Peyer's patch (tissue), 4 donors: ENCODE results near the gene RALGPS1. TPM values are rescaled to one million over a fixed set of nuclear protein-coding genes. Genes with fewer than 3 reads are reported as not detected.

Experiments used
- DNase-seq, 3 donors: peaks; one replicate each; pipeline ENCODE4 v3.0.0-alpha.2; 2017 to 2019
- H3K27ac ChIP-seq, 4 donors: fragments of 200-600 bp; sonication (generic); one replicate each; pipeline ENCODE4 v1.5.1; 2016 to 2019
- H3K27me3 ChIP-seq, 2 donors: fragments of 200-600 bp; sonication (generic); one replicate each; pipeline ENCODE4 v1.5.1; 2019
- H3K36me3 ChIP-seq, 3 donors: fragments of 200-600 bp; sonication (generic); one replicate each; pipeline ENCODE4 v1.5.1; 2016 to 2019
- H3K4me1 ChIP-seq, 4 donors: fragments of 200-600 bp; sonication (generic); one replicate each; pipeline ENCODE4 v1.5.1; 2016 to 2019
- H3K4me3 ChIP-seq, 4 donors: fragments of 200-600 bp; sonication (generic); 1 replicate in 3 of 4; 2 replicates in 1 of 4; pipeline ENCODE4 v1.5.1; 2016 to 2019; ENCODE audit warnings: mild to moderate bottlenecking in 1 of 4
- H3K9me3 ChIP-seq, 4 donors: fragments of 200-600 bp; sonication (generic); one replicate each; pipeline ENCODE4 v1.5.1; 2016 to 2019; ENCODE audit warnings: mild to moderate bottlenecking in 1 of 4
- POLR2A ChIP-seq, 2 donors: fragments of 450-650 bp; IDR thresholded peaks; one replicate each; pipeline ENCODE4 v1.5.1; 2017; ENCODE audit warnings: antibody characterized with exemption in 2 of 2, mild to moderate bottlenecking in 2 of 2, moderate library complexity in 2 of 2
- total RNA-seq, 4 donors: library from RNA; depleted of rRNA; stranded (reverse); fragments of >200 nt; gene quantifications; one replicate each; pipeline ENCODE4 v1.1.0, GENCODE V29; 2016
- TF ChIP-seq, protein P1 (sequence below), 6 experiments: fragments of 450-650 bp in 4 of 6; fragments of 200-600 bp in 2 of 6; sonication (generic) in 1 of 6; IDR thresholded peaks; one replicate each; pipeline ENCODE4 v1.5.1; 2017 to 2019; ENCODE audit warnings: antibody characterized with exemption in 6 of 6, mild to moderate bottlenecking in 3 of 6, moderate library complexity in 1 of 6

The RALGPS1 gene
- total RNA-seq, 4 donors from 2014 or later = 38.8 to 158 (median 141) TPM

DNA sequence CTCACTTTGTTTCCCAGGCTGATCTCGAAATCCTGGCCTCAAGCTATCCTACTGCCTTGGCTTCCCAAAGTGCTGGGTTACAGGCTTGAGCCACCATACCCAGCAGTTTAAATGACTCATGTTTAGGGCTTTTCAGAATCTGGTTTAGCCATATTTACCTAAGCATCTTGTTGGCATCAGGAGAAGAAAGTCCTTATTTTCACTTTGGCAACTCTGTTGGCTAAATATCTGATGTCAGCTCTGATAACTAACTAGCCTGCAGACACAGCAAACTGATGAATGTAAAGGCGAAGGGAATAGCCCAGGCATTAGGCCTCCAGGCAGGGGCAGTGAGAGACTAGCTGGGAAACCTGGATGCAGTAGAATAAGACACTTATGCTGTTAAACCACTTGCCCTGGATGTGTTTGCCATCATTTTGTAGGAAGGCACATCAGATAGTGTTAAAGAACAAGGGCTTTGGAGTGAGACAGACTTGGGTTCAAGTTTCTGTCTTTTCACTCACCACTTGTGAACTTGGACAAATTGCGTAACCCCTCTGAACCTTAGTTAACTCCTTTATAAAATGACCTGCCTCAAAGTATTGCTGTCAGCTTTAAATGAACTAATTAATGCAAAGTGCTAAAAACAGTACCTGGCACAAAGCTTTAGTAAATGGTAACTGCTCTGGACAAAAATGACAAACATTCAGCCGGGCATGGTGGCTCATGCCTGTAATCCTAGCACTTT is 315.3 kb downstream of the RALGPS1 start:
- H3K4me1 ChIP-seq = peaks cover 0 to 8% (median 3%) of the 10 kb centered on the region in 4 donors
- H3K27me3 ChIP-seq = no peaks in the 10 kb centered on the region
- H3K27ac ChIP-seq = no peak overlapping the region
- no peak for DNase-seq
- no peaks in the 10 kb centered on the region for H3K9me3 ChIP-seq
- no peaks in the 10 kb centered on the region for H3K36me3 ChIP-seq
- no peak for TF ChIP-seq POLR2A (IDR thresholded peaks at IDR 0.05)
- TF ChIP-seq, protein P1, sequence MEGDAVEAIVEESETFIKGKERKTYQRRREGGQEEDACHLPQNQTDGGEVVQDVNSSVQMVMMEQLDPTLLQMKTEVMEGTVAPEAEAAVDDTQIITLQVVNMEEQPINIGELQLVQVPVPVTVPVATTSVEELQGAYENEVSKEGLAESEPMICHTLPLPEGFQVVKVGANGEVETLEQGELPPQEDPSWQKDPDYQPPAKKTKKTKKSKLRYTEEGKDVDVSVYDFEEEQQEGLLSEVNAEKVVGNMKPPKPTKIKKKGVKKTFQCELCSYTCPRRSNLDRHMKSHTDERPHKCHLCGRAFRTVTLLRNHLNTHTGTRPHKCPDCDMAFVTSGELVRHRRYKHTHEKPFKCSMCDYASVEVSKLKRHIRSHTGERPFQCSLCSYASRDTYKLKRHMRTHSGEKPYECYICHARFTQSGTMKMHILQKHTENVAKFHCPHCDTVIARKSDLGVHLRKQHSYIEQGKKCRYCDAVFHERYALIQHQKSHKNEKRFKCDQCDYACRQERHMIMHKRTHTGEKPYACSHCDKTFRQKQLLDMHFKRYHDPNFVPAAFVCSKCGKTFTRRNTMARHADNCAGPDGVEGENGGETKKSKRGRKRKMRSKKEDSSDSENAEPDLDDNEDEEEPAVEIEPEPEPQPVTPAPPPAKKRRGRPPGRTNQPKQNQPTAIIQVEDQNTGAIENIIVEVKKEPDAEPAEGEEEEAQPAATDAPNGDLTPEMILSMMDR (IDR thresholded peaks at IDR 0.05) = no peak
- H3K4me3 ChIP-seq = no peak overlapping the region

DNA sequence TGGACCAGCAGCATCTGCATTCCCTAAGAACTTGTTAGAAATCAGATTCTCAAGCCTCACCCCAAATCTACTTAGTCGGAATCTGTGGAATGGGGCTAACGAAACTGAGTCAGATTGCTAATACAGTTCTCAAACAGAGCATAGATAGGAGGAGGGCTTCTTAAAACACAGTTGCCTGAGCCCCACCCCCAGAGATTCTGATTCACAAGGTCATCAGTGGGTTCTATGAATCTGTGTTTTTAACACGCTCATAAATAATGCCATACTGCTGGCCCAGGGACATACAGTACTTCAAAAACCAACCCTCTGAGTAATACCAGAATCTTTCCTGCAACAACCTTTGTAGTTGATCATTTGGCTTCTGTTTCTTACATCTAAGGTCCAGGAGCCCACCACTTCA is 317.1 kb downstream of the RALGPS1 start:
- Histone ChIP-seq H3K36me3 (no peaks in the 10 kb centered on the region), H3K27me3 (no peaks in the 10 kb centered on the region), H3K4me1 (no peaks in the 10 kb centered on the region), H3K9me3 (no peaks in the 10 kb centered on the region), H3K27ac (no peak overlapping the region), H3K4me3 (no peak overlapping the region)
- no peak for DNase-seq
- TF ChIP-seq, protein P1 (IDR thresholded peaks at IDR 0.05) = no peak
- no peak for TF ChIP-seq POLR2A (IDR thresholded peaks at IDR 0.05)

DNA sequence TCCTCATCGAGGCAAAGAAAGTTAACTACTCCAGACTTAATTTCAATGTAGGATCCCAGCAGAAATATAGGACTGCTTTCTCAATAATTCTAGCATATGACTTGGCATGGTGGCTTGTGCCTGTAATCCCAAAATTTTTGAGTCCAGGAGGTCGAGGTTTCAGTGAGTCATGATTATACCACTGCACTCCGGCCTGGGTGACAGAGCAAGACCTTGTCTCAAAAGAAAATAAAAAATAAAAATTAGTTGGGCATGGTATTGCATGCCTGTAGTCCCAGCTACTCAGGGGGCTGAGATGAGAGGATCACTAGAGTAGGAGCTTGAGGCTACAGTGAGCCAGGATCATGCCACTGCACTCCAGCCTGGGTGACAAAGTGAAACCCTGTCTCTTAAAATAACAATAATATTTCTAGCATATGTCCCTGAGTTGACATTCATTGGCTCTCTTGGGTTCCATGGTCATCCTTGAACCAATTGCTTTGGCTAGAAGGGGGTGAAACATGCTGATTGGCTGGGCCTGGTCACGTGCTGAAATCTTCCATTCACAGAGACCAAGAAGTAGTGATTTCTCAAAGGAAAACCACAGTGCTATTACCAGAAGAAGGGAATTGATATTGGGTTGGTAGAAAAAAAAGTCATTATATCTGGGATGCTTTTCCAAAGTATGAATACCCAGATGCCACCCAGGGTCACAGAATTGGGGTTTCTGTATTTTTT is 318.4 kb downstream of the RALGPS1 start:
- no peak overlapping the region for H3K27ac ChIP-seq

DNA sequence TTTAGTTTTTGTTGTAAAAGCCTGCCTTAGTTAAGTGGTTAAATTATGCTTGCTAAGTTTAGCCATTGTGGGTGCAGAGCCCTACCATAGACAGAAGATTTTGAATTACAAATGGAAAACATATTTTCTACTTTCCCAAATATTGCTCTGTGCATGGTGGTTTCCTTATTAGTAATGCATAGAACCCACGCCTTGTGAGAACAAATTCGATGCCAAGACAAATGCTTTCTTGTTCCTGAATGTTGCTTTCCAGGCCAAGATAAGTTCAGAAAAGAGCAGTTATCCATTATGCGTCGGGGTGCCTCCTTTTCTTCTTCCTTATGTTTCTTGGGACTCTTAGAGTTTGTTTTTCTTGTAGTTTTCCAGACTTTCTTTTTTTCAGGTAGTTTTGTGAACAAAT is 319.0 kb downstream of the RALGPS1 start:
- no peaks in the 10 kb centered on the region for H3K27me3 ChIP-seq
- no peaks in the 10 kb centered on the region for H3K36me3 ChIP-seq
- no peaks in the 10 kb centered on the region for H3K4me1 ChIP-seq
- H3K27ac ChIP-seq = no peak overlapping the region
- no peak for DNase-seq
- TF ChIP-seq, protein P1 (IDR thresholded peaks at IDR 0.05) = no peak
- no peak for TF ChIP-seq POLR2A (IDR thresholded peaks at IDR 0.05)
- no peaks in the 10 kb centered on the region for H3K9me3 ChIP-seq
- H3K4me3 ChIP-seq = no peak overlapping the region

More for the DNA sequence above, 318.4 kb downstream of the RALGPS1 start:
- no peaks in the 10 kb centered on the region for H3K9me3 ChIP-seq
- DNase-seq = no peak
- TF ChIP-seq, protein P1 (IDR thresholded peaks at IDR 0.05) = no peak
- TF ChIP-seq POLR2A (IDR thresholded peaks at IDR 0.05) = no peak
- H3K4me1 ChIP-seq = no peaks in the 10 kb centered on the region
- H3K4me3 ChIP-seq = no peak overlapping the region
- H3K36me3 ChIP-seq = no peaks in the 10 kb centered on the region
- H3K27me3 ChIP-seq = no peaks in the 10 kb centered on the region

DNA sequence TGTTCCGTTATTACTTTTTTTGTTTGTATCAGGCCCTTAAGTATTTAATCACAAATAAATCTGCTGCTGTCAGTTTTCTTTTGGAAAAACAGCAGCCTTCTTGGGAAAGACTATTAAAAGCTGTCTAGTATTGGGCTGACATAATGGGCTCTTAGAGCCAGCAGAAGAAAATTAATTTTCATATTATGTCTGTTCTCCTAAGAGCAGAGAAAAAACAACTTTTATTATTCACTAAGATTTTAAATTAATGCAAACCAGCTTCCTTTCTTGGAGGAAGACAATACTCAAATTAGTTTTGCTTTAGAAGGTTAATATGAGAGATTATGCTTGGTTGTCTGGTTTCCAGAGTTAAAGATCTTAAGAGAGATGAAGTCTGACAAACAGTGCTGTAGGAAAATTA is 319.4 kb downstream of the RALGPS1 start:
- no peaks in the 10 kb centered on the region for H3K36me3 ChIP-seq
- H3K4me1 ChIP-seq = no peaks in the 10 kb centered on the region
- DNase-seq = no peak
- no peaks in the 10 kb centered on the region for H3K27me3 ChIP-seq
- no peaks in the 10 kb centered on the region for H3K9me3 ChIP-seq
- H3K27ac ChIP-seq = no peak overlapping the region
- H3K4me3 ChIP-seq = no peak overlapping the region
- no peak for TF ChIP-seq POLR2A (IDR thresholded peaks at IDR 0.05)
- TF ChIP-seq, protein P1 (IDR thresholded peaks at IDR 0.05) = no peak
